SU-DHL-6 (cell line): ENCODE measurements around the gene TRIM66.

Experiments
- H2AFZ ChIP-seq: fragments of 200-600 bp; sonication (generic); 2 replicates; pipeline ENCODE4 v1.6.1; 2014; ENCODE audit warnings: low read depth, mild to moderate bottlenecking, moderate library complexity, mixed read lengths, antibody characterized with exemption, low read length; ENCODE audit not compliant: severe bottlenecking
- H3F3A ChIP-seq: fragments of 200-600 bp; shearing (Covaris generic); 2 replicates; pipeline ENCODE4 v1.6.0; 2016; ENCODE audit warnings: antibody characterized with exemption, mild to moderate bottlenecking; ENCODE audit not compliant: insufficient read depth
- H3K27ac ChIP-seq: fragments of 200-600 bp; sonication (generic); 2 replicates; pipeline ENCODE4 v1.5.1; 2016; ENCODE audit warnings: low read depth, mild to moderate bottlenecking, low read length, moderate library complexity, mixed read lengths
- H3K27me3 ChIP-seq: fragments of 200-600 bp; sonication (generic), shearing (Covaris generic); 2 replicates; pipeline ENCODE4 v1.6.0; 2014; ENCODE audit warnings: mild to moderate bottlenecking, low read length
- H3K36me3 ChIP-seq: fragments of 200-600 bp; sonication (generic); 2 replicates; pipeline ENCODE4 v1.6.1; 2014; ENCODE audit warnings: mild to moderate bottlenecking, low read length, mixed read lengths
- H3K4me2 ChIP-seq: fragments of 300-600, 200-600 bp; shearing (Covaris generic), sonication (generic); 2 replicates; pipeline ENCODE4 v1.6.0; 2014; ENCODE audit warnings: low read length, low read depth, mild to moderate bottlenecking; ENCODE audit not compliant: poor library complexity, severe bottlenecking
- H3K4me3 ChIP-seq: fragments of 200-600 bp; sonication (generic); 2 replicates; pipeline ENCODE4 v1.5.1; 2014; ENCODE audit warnings: antibody characterized with exemption, low read length, mild to moderate bottlenecking, mixed read lengths; ENCODE audit not compliant: insufficient read depth, poor library complexity, severe bottlenecking
- H3K79me2 ChIP-seq: fragments of 200-600 bp; sonication (generic); 2 replicates; pipeline ENCODE4 v1.6.1; 2014; ENCODE audit warnings: mild to moderate bottlenecking, low read length, moderate library complexity; ENCODE audit not compliant: insufficient read depth
- H3K9ac ChIP-seq: fragments of 200-600 bp; sonication (generic); 2 replicates; pipeline ENCODE4 v1.7.0; 2014; ENCODE audit warnings: mild to moderate bottlenecking, low read length
- H3K9me2 ChIP-seq: fragments of 200-600 bp; sonication (generic); replicated peaks from 2 replicates; pipeline ENCODE4 v1.6.1; 2014; ENCODE audit warnings: low read length; ENCODE audit not compliant: insufficient read depth
- H3K9me3 ChIP-seq: fragments of 200-600 bp; sonication (generic); 2 replicates; pipeline ENCODE4 v1.6.1; 2014; ENCODE audit warnings: low read length, mixed read lengths; ENCODE audit not compliant: insufficient read depth
- H4K20me1 ChIP-seq: fragments of 200-600 bp; sonication (generic); 2 replicates; pipeline ENCODE4 v1.6.1; 2014; ENCODE audit warnings: low read depth, mild to moderate bottlenecking, antibody characterized with exemption, low read length, moderate library complexity, mixed read lengths
- CTCF ChIP-seq: fragments of 200-600 bp; sonication (generic); IDR thresholded peaks from one replicate; pipeline ENCODE4 v1.5.1; 2017; ENCODE audit warnings: antibody characterized with exemption, mild to moderate bottlenecking, low read length, moderate library complexity; ENCODE audit not compliant: insufficient read depth, poor library complexity, severe bottlenecking
- EZH2phosphoT487 ChIP-seq: fragments of 200-600 bp; sonication (generic), shearing (Covaris generic); conservative IDR thresholded peaks from 2 replicates; pipeline ENCODE4 v1.6.1; 2018; ENCODE audit warnings: mild to moderate bottlenecking, antibody characterized with exemption, low read length, moderate library complexity, mixed read lengths

The TRIM66 gene

GRCh38 chr11:8603696-8604077 lies 78.8 kb downstream of the TRIM66 start:
- no peaks in the 10 kb centered on the region for H3K9me3 ChIP-seq
- no peak for TF ChIP-seq CTCF
- no peak for TF ChIP-seq EZH2phosphoT487
- H3K27ac ChIP-seq: no peak overlapping the region
- no peak overlapping the region for H3K9ac ChIP-seq
- no peaks in the 10 kb centered on the region for H3F3A ChIP-seq
- no peak overlapping the region for H3K4me3 ChIP-seq
- H3K36me3 ChIP-seq: no peaks in the 10 kb centered on the region
- H3K4me2 ChIP-seq: no peak overlapping the region
- no peaks in the 10 kb centered on the region for H3K9me2 ChIP-seq
- H4K20me1 ChIP-seq: no peaks in the 10 kb centered on the region
- H2AFZ ChIP-seq: no peak overlapping the region
- no peaks in the 10 kb centered on the region for H3K79me2 ChIP-seq
- H3K27me3 ChIP-seq: no peaks in the 10 kb centered on the region

DNA sequence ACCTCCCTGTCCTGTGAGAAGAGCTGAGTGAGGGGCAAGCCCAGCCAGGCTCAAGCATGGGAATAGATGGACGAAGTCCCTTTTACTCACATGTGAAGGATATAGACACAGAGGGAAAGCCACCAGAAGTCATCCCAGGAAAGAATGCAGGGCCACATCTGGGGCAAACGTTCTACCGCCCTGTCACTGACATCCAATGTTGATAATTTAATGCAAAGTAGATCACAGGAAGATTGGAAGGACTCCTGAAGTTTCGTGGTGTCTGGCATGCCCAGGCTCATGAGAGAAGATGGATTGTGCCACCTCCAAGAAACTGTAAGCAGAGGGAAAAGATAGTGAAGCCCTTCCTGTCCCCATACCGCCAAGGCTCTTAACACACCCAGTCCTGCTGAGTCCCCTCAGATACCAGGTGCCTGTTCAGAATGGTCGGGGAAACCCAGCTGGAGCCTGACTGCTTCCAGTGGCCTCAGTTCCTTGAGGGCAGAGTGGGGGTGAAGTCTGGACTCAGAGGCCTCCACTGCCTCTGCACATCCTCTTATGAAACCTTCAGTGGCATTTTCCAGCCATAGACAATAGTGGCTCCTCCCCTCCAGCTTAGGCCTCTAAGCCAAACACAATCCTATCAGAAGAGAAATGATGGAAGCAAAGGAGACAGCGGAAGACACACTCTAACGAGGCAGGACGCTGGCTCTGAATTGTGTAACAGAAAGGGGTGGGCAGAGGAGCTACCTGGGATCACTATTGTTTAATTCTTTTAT lies 80.9 kb downstream of the TRIM66 start:
- Histone ChIP-seq H3K4me3 (no peak overlapping the region), H2AFZ (no peak overlapping the region), H3K27ac (no peak overlapping the region), H3K79me2 (no peaks in the 10 kb centered on the region), H3K4me2 (no peak overlapping the region), H3K9me3 (no peaks in the 10 kb centered on the region), H3K9me2 (no peaks in the 10 kb centered on the region), H3K27me3 (no peaks in the 10 kb centered on the region), H3F3A (no peaks in the 10 kb centered on the region), H4K20me1 (no peaks in the 10 kb centered on the region), H3K36me3 (no peaks in the 10 kb centered on the region), H3K9ac (no peak overlapping the region)
- TF ChIP-seq EZH2phosphoT487 (no peak), CTCF (no peak)

- Histone ChIP-seq H3K36me3 (no peaks in the 10 kb centered on the region), H3K4me3 (no peak overlapping the region), H2AFZ (no peak overlapping the region), H4K20me1 (no peaks in the 10 kb centered on the region), H3K9me2 (no peaks in the 10 kb centered on the region), H3K9ac (no peak overlapping the region), H3K27me3 (no peaks in the 10 kb centered on the region), H3K27ac (no peak overlapping the region), H3F3A (0 out of 2 replicates have a peak, but pooled peaks cover 5% of the 10 kb centered on the region), H3K79me2 (no peaks in the 10 kb centered on the region), H3K4me2 (no peak overlapping the region), H3K9me3 (no peaks in the 10 kb centered on the region)
- no peak for TF ChIP-seq CTCF
- no peak for TF ChIP-seq EZH2phosphoT487
These were observed 84.0 kb downstream of the TRIM66 start for GRCh38 chr11:8598506-8598905.
